Prostate gland (tissue), 2 donors: Measurements from ENCODE around the gene TUBB4A.

Experiments
- CTCF ChIP-seq, 4 experiments: fragments of 200-600 bp in 2 of 4; fragments of 450-650 bp in 2 of 4; sonication (generic) in 2 of 4; IDR thresholded peaks; 1 replicate in 3 of 4; 2 replicates in 1 of 4; pipeline ENCODE4 v1.5.1; 2016 to 2019; ENCODE audit warnings: antibody characterized with exemption in 4 of 4, mild to moderate bottlenecking in 2 of 4, moderate library complexity in 2 of 4
- POLR2AphosphoS5 ChIP-seq: sonication (generic); formaldehyde crosslinking; IDR thresholded peaks from one replicate; pipeline ENCODE4 v1.6.1; 2017; ENCODE audit warnings: antibody characterized with exemption

GRCh38 chr19:6521718-6522646 lies 19.9 kb upstream of the TUBB4A start:
- no peak for TF ChIP-seq POLR2AphosphoS5
- no peak for TF ChIP-seq CTCF (IDR thresholded peaks at IDR 0.05)
